ENCODE results near the gene ASCL3.
"Not testable (repeated sequence)": the region's sequence is repeated elsewhere in the genome, so short reads cannot be mapped to it uniquely, and the experiment has no call there.

DNA sequence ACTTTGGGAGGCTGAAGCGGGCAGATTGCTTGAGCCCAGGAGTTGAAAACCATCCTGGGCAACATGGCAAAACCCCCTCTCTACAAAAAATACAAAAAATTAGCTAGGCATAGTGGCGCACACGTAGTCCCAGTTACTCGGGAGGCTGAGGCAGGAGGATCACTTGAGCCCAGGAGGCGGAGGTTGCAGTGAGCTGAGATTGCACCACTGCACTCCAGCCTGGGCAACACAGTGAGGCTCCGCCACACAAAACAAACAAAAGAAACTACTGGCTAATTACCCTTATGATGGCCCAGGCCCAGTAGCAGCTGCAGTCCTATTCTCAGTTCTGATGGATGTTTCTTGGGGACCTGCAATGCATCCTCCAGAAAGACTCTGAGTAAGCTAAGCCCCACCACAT lies 44.0 kb upstream of the ASCL3 start:
- not testable (repeated sequence) for TF ChIP-seq POLR2A, EP300, POLR2AphosphoS5 (IDR thresholded peaks at IDR 0.05)

Data from upper lobe of left lung (tissue), 4 donors.